ENCODE data around the gene CCNQ. TPM values are rescaled to one million over a fixed set of nuclear protein-coding genes. Genes with fewer than 3 reads are reported as not detected.

Gene CCNQ
- polyA plus RNA-seq, 1 of the 3 experiments (the other 2 are of a cell fraction) = 45.3 TPM

DNA sequence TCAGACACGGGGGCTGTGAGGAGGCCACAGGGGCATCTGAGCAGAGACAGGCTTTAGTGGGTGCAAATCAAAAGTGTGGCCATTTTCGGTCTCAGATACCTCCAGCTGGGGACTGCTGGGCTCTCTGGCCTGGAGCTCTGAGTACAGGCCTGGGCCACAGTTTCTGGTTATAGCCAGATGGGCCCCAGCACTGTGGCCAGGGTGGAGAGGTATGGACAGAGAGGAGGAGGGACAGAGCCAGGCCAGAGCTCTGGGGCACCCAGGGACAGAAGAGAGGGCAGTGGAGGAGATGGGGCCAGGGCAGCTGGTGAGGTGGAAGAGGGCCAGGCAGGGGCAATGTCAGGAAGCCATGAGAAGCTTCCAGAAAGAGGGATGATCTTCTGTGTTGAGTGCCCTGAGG lies 20.1 kb downstream of the CCNQ start:
- Histone ChIP-seq H3K9me3 (no peaks in the 10 kb centered on the region), H3K9ac (no peak overlapping the region), H3K4me3 (ENCODE audit: low read depth in 2 of 2, low read length in 1 of 2) (no peak overlapping the region), H3K27ac (ENCODE audit: low read depth in 2 of 2, low read length in 1 of 2) (no peak overlapping the region), H3K27me3 (ENCODE audit: insufficient read depth) (peaks cover 82% of the 10 kb centered on the region), H3K36me3 (replicated peaks in 1 of 2; ENCODE audit: control insufficient read depth in 1 of 2, insufficient read depth in 2 of 2, low read length in 1 of 2) (no peaks in the 10 kb centered on the region), H3K4me1 (ENCODE audit: control insufficient read depth in 1 of 2, insufficient read depth in 2 of 2, low read depth in 1 of 2, low read length in 1 of 2) (peaks cover 0 to 13% of the 10 kb centered on the region in 2 experiments; a peak in 1 of 4 replicates), H3K4me2 (no peak overlapping the region), H2AFZ (ENCODE audit: low read depth) (no peak overlapping the region), H3K9me2 (no peaks in the 10 kb centered on the region), H3F3A (replicated peaks; ENCODE audit: insufficient read depth) (no peaks in the 10 kb centered on the region), H3K79me2 (ENCODE audit: insufficient read depth) (no peaks in the 10 kb centered on the region), H4K20me1 (ENCODE audit: insufficient read depth) (no peaks in the 10 kb centered on the region)
- 40% methylated on average over 1 of the region's 2 CpGs for WGBS (ENCODE audit: low lambda C conversion rate)
- ChIA-PET POLR2A (no interaction called here), CTCF (interaction anchor here (1.0 to 2.0 kb wide), 3 partner anchors 25 to 71 kb away, joined by 4 to 14 read pairs (median 4); no protein-coding TSS in a partner anchor)
- no peak for DNase-seq
- TF ChIP-seq TEAD4 (IDR thresholded peaks at IDR 0.05; ENCODE audit: borderline replicate concordance, insufficient read depth) (no peak), IRF3 (IDR thresholded peaks at IDR 0.05; ENCODE audit: low read depth, low read length) (no peak)

DNA sequence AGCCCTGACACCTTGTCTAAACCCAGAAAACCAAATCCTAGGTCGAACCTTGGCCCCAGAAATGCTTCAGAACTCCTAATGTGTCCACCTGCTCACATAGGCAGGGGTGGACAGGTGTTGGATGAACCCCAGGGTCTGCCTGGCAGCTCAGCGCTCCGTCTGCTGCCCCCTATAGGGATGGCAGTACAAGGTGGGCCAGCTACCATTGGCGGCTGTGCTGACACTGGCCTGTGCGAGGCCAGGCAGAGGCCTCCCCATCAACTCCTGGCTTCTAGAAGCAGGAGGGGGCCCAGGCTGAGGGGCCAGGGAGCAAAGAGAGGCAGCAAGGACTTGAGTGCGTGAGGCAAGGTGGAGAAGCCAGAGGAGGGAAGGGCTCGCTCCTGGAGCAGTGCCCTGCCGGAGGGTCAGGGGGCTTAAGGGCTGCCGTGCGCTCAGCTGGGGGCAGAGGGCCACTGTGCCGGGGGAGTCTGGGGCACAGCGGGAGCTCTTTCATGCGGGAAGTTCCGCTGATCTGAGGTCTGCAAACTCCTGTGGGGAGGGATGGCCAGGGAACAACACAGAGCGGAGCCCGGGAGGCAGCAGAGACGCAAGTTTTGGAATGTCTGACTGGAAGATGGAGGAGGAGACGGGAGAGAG lies 20.6 kb downstream of the CCNQ start:
- H3K36me3 ChIP-seq (replicated peaks in 1 of 2; ENCODE audit: control insufficient read depth in 1 of 2, insufficient read depth in 2 of 2, low read length in 1 of 2) = no peaks in the 10 kb centered on the region
- CTCF ChIA-PET = interaction anchor here (0.7 to 2.7 kb wide), 9 partner anchors 17 to 435 kb away, joined by 3 to 14 read pairs (median 4); no protein-coding TSS in a partner anchor

More for the DNA sequence above, 20.6 kb downstream of the CCNQ start:
- TF ChIP-seq JUND (IDR thresholded peaks at IDR 0.05) (no peak), GATA2 (CRISPR knock-in tag; IDR thresholded peaks at IDR 0.05) (no peak), NFIC (IDR thresholded peaks at IDR 0.05; ENCODE audit: borderline replicate concordance) (no peak), ELF1 (IDR thresholded peaks at IDR 0.05) (no peak)
- TF ChIP-seq, protein P1, sequence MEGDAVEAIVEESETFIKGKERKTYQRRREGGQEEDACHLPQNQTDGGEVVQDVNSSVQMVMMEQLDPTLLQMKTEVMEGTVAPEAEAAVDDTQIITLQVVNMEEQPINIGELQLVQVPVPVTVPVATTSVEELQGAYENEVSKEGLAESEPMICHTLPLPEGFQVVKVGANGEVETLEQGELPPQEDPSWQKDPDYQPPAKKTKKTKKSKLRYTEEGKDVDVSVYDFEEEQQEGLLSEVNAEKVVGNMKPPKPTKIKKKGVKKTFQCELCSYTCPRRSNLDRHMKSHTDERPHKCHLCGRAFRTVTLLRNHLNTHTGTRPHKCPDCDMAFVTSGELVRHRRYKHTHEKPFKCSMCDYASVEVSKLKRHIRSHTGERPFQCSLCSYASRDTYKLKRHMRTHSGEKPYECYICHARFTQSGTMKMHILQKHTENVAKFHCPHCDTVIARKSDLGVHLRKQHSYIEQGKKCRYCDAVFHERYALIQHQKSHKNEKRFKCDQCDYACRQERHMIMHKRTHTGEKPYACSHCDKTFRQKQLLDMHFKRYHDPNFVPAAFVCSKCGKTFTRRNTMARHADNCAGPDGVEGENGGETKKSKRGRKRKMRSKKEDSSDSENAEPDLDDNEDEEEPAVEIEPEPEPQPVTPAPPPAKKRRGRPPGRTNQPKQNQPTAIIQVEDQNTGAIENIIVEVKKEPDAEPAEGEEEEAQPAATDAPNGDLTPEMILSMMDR (IDR thresholded peaks at IDR 0.05) = 0 out of 2 replicates have a peak, but pooled peaks have one; percentile 14
- H3K79me2 ChIP-seq (ENCODE audit: insufficient read depth) = no peaks in the 10 kb centered on the region
- H4K20me1 ChIP-seq (ENCODE audit: insufficient read depth) = no peaks in the 10 kb centered on the region
- 51% methylated on average over 18 of the region's 18 CpGs for WGBS (ENCODE audit: low lambda C conversion rate)
- no peak for DNase-seq
- peaks cover 0 to 13% of the 10 kb centered on the region in 2 experiments; a peak in 1 of 4 replicates for H3K4me1 ChIP-seq (ENCODE audit: control insufficient read depth in 1 of 2, insufficient read depth in 2 of 2, low read depth in 1 of 2, low read length in 1 of 2)
- no peak overlapping the region for H3K4me3 ChIP-seq (ENCODE audit: low read depth in 2 of 2, low read length in 1 of 2)
- H3K9me2 ChIP-seq = no peaks in the 10 kb centered on the region
- no peaks in the 10 kb centered on the region for H3F3A ChIP-seq (replicated peaks; ENCODE audit: insufficient read depth)
- no peak overlapping the region for H2AFZ ChIP-seq (ENCODE audit: low read depth)
- peaks cover 83% of the 10 kb centered on the region for H3K27me3 ChIP-seq (ENCODE audit: insufficient read depth)
- no peak overlapping the region for H3K9ac ChIP-seq
- no peaks in the 10 kb centered on the region for H3K9me3 ChIP-seq
- H3K27ac ChIP-seq (ENCODE audit: low read depth in 2 of 2, low read length in 1 of 2) = no peak overlapping the region
- H3K4me2 ChIP-seq = no peak overlapping the region
- POLR2A ChIA-PET = no interaction called here
